SK-N-SH treated with all-trans-retinoic acid at 6 μM for 48 hours (cell line): ENCODE data around the gene PMFBP1.

ENCODE experiments used
- ATAC-seq: fragments of 200-7000 bp; cut with Tn5 transposase; 3 replicates; pipeline ENCODE4 v1.9.1; 2020; ENCODE audit warnings: mild to moderate bottlenecking, moderate library complexity
- ARNTL ChIP-seq: fragments of 450-650 bp; formaldehyde crosslinking; IDR thresholded peaks from 2 replicates; pipeline ENCODE4 v1.5.0; 2020; ENCODE audit warnings: low read depth, mild to moderate bottlenecking, moderate library complexity, borderline replicate concordance
- BACH2 ChIP-seq: fragments of 250-450 bp; sonication (Bioruptor Pico); IDR thresholded peaks from 2 replicates; pipeline ENCODE4 v1.9.0; 2021; ENCODE audit warnings: mild to moderate bottlenecking, borderline replicate concordance
- CSDC2 ChIP-seq: fragments of 250-450 bp; sonication (Bioruptor Pico); IDR thresholded peaks from 2 replicates; pipeline ENCODE4 v1.5.0; 2020; ENCODE audit warnings: mild to moderate bottlenecking, moderate library complexity
- ESRRG ChIP-seq: fragments of 250-450 bp; sonication (Bioruptor Pico); IDR thresholded peaks from 2 replicates; pipeline ENCODE4 v1.6.1; 2021; ENCODE audit warnings: mild to moderate bottlenecking
- GLIS3 ChIP-seq: fragments of 250-450 bp; sonication (Bioruptor Pico); IDR thresholded peaks from 2 replicates; pipeline ENCODE4 v1.5.0; 2020; ENCODE audit warnings: mild to moderate bottlenecking, moderate library complexity
- ISL1 ChIP-seq: fragments of 250-450 bp; sonication (Bioruptor Pico); IDR thresholded peaks from 2 replicates; pipeline ENCODE4 v2.1.2; 2022; ENCODE audit warnings: mild to moderate bottlenecking, moderate library complexity
- OSR1 ChIP-seq: fragments of 250-450 bp; sonication (Bioruptor Pico); IDR thresholded peaks from 2 replicates; pipeline ENCODE4 v1.8.0; 2022; ENCODE audit warnings: moderate library complexity, mild to moderate bottlenecking, inconsistent platforms
- PPARA ChIP-seq: fragments of 250-450 bp; sonication (Bioruptor Pico); IDR thresholded peaks from 2 replicates; pipeline ENCODE4 v1.5.0; 2020; ENCODE audit warnings: mild to moderate bottlenecking, borderline replicate concordance
- RARB ChIP-seq: fragments of 250-450 bp; sonication (Bioruptor Pico); IDR thresholded peaks from 2 replicates; pipeline ENCODE4 v1.8.0; 2021; ENCODE audit warnings: mild to moderate bottlenecking, moderate library complexity
- SNAI2 ChIP-seq: fragments of 250-450 bp; sonication (Bioruptor Pico); IDR thresholded peaks from 2 replicates; pipeline ENCODE4 v1.5.0; 2020; ENCODE audit warnings: mild to moderate bottlenecking, moderate library complexity
- TCF4 ChIP-seq: fragments of 250-450 bp; sonication (Bioruptor Pico); IDR thresholded peaks from 2 replicates; pipeline ENCODE4 v1.8.0; 2021; ENCODE audit warnings: mild to moderate bottlenecking, moderate library complexity, borderline replicate concordance
- TOX ChIP-seq: fragments of 250-450 bp; sonication (Bioruptor Pico); IDR thresholded peaks from 2 replicates; pipeline ENCODE4 v1.8.0; 2021; ENCODE audit warnings: mild to moderate bottlenecking, moderate library complexity, borderline replicate concordance
- ZFP3 ChIP-seq: fragments of 250-450 bp; sonication (Bioruptor Pico); IDR thresholded peaks from 2 replicates; pipeline ENCODE4 v1.5.0; 2020; ENCODE audit warnings: mild to moderate bottlenecking, moderate library complexity
- ZFP30 ChIP-seq: fragments of 450-650 bp; formaldehyde crosslinking; IDR thresholded peaks from 2 replicates; pipeline ENCODE4 v1.5.0; 2022; ENCODE audit warnings: mild to moderate bottlenecking, moderate library complexity
- ZNF565 ChIP-seq: fragments of 450-650 bp; formaldehyde crosslinking; conservative IDR thresholded peaks from 2 replicates; pipeline ENCODE4 v1.5.0; 2020; ENCODE audit warnings: low read depth, mild to moderate bottlenecking, moderate library complexity
- ZNF70 ChIP-seq: fragments of 450-650 bp; formaldehyde crosslinking; IDR thresholded peaks from 2 replicates; pipeline ENCODE4 v1.5.0; 2020; ENCODE audit warnings: mild to moderate bottlenecking, moderate library complexity
- ZNF8 ChIP-seq: fragments of 450-650 bp; formaldehyde crosslinking; IDR thresholded peaks from 2 replicates; pipeline ENCODE4 v1.5.0; 2020; ENCODE audit warnings: mild to moderate bottlenecking, moderate library complexity
- TF ChIP-seq, protein P1 (sequence below): fragments of 250-450 bp; sonication (Bioruptor Pico); IDR thresholded peaks from 2 replicates; pipeline ENCODE4 v1.8.0; 2020; ENCODE audit warnings: mild to moderate bottlenecking, moderate library complexity, borderline replicate concordance
- TF ChIP-seq, protein P2 (sequence below): fragments of 250-450 bp; sonication (Bioruptor Pico); IDR thresholded peaks from 2 replicates; pipeline ENCODE4 v1.5.0; 2020; ENCODE audit warnings: mild to moderate bottlenecking, moderate library complexity
- TF ChIP-seq, protein P3 (sequence below): fragments of 250-450 bp; sonication (Bioruptor Pico); IDR thresholded peaks from 2 replicates; pipeline ENCODE4 v1.8.0; 2021; ENCODE audit warnings: low read depth, mild to moderate bottlenecking, moderate library complexity, borderline replicate concordance
- TF ChIP-seq, protein P4 (sequence below): fragments of 250-450 bp; sonication (Bioruptor Pico); IDR thresholded peaks from 2 replicates; pipeline ENCODE4 v1.5.1; 2021; ENCODE audit warnings: mild to moderate bottlenecking, moderate library complexity
- TF ChIP-seq, protein P5 (sequence below): fragments of 250-450 bp; sonication (Bioruptor Pico); IDR thresholded peaks from 2 replicates; pipeline ENCODE4 v1.5.1; 2020; ENCODE audit warnings: low read depth, mild to moderate bottlenecking, moderate library complexity

Gene PMFBP1

DNA sequence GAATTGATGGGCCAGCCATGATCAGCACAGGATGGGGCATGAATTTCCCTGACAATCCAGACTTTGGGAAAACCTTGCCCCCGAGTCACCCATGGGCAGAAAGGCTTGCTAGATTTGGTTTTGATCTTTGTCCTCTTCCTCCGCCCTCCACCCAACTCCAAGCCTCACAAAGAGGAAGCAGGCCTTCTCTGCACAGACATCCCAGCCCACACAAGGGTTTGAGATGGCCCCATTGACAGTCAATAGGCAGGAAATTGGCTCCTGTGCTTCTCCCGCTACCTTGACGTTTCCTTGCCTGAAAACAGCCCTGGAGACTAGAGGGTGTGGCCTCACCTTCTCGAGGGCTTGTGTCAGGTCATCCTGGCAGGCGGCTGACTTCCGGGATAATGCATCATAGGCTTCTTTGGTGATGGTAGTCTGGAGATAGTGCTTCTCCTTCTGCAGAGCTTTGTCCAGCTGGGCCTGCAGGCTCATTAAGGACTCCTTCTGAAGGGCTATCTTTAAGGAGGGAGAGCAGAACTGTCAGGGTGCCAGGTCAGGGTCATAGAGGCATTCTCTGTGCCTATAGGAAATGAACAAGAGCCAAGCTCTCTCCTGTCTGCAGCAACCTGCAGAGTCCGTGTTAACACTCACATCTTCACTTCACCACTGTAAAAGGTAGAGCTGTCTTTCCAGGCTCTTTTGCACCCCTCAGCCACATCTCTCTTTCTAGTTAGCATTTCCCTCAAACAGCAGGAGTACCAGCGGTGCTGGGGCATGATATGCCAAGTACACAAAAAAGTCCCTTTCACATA lies 46.1 kb downstream of the PMFBP1 start:
- ATAC-seq, result no peak
- no peak for TF ChIP-seq RARB (CRISPR knock-in tag)
- no peak for TF ChIP-seq ZFP3 (CRISPR knock-in tag)
- TF ChIP-seq, protein P1, sequence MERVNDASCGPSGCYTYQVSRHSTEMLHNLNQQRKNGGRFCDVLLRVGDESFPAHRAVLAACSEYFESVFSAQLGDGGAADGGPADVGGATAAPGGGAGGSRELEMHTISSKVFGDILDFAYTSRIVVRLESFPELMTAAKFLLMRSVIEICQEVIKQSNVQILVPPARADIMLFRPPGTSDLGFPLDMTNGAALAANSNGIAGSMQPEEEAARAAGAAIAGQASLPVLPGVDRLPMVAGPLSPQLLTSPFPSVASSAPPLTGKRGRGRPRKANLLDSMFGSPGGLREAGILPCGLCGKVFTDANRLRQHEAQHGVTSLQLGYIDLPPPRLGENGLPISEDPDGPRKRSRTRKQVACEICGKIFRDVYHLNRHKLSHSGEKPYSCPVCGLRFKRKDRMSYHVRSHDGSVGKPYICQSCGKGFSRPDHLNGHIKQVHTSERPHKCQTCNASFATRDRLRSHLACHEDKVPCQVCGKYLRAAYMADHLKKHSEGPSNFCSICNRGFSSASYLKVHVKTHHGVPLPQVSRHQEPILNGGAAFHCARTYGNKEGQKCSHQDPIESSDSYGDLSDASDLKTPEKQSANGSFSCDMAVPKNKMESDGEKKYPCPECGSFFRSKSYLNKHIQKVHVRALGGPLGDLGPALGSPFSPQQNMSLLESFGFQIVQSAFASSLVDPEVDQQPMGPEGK (CRISPR knock-in tag), result no peak
- no peak for TF ChIP-seq ZNF565 (CRISPR knock-in tag)
- no peak for TF ChIP-seq ZFP30
- TF ChIP-seq, protein P2, sequence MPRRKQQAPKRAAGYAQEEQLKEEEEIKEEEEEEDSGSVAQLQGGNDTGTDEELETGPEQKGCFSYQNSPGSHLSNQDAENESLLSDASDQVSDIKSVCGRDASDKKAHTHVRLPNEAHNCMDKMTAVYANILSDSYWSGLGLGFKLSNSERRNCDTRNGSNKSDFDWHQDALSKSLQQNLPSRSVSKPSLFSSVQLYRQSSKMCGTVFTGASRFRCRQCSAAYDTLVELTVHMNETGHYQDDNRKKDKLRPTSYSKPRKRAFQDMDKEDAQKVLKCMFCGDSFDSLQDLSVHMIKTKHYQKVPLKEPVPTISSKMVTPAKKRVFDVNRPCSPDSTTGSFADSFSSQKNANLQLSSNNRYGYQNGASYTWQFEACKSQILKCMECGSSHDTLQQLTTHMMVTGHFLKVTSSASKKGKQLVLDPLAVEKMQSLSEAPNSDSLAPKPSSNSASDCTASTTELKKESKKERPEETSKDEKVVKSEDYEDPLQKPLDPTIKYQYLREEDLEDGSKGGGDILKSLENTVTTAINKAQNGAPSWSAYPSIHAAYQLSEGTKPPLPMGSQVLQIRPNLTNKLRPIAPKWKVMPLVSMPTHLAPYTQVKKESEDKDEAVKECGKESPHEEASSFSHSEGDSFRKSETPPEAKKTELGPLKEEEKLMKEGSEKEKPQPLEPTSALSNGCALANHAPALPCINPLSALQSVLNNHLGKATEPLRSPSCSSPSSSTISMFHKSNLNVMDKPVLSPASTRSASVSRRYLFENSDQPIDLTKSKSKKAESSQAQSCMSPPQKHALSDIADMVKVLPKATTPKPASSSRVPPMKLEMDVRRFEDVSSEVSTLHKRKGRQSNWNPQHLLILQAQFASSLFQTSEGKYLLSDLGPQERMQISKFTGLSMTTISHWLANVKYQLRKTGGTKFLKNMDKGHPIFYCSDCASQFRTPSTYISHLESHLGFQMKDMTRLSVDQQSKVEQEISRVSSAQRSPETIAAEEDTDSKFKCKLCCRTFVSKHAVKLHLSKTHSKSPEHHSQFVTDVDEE (CRISPR knock-in tag), result no peak
- TF ChIP-seq ZNF70 (CRISPR knock-in tag), result no peak
- TF ChIP-seq, protein P3, sequence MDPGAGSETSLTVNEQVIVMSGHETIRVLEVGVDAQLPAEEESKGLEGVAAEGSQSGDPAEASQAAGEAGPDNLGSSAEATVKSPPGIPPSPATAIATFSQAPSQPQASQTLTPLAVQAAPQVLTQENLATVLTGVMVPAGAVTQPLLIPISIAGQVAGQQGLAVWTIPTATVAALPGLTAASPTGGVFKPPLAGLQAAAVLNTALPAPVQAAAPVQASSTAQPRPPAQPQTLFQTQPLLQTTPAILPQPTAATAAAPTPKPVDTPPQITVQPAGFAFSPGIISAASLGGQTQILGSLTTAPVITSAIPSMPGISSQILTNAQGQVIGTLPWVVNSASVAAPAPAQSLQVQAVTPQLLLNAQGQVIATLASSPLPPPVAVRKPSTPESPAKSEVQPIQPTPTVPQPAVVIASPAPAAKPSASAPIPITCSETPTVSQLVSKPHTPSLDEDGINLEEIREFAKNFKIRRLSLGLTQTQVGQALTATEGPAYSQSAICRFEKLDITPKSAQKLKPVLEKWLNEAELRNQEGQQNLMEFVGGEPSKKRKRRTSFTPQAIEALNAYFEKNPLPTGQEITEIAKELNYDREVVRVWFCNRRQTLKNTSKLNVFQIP, result no peak
- no peak for TF ChIP-seq ISL1 (CRISPR knock-in tag)
- TF ChIP-seq ESRRG (CRISPR knock-in tag), result no peak
- TF ChIP-seq, protein P4, sequence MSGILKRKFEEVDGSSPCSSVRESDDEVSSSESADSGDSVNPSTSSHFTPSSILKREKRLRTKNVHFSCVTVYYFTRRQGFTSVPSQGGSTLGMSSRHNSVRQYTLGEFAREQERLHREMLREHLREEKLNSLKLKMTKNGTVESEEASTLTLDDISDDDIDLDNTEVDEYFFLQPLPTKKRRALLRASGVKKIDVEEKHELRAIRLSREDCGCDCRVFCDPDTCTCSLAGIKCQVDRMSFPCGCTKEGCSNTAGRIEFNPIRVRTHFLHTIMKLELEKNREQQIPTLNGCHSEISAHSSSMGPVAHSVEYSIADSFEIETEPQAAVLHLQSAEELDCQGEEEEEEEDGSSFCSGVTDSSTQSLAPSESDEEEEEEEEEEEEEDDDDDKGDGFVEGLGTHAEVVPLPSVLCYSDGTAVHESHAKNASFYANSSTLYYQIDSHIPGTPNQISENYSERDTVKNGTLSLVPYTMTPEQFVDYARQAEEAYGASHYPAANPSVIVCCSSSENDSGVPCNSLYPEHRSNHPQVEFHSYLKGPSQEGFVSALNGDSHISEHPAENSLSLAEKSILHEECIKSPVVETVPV (CRISPR knock-in tag), result no peak
- no peak for TF ChIP-seq OSR1 (CRISPR knock-in tag)
- TF ChIP-seq ARNTL (CRISPR knock-in tag), result no peak
- TF ChIP-seq BACH2, result no peak
- no peak for TF ChIP-seq TCF4 (CRISPR knock-in tag)
- no peak for TF ChIP-seq TOX (CRISPR knock-in tag)

DNA sequence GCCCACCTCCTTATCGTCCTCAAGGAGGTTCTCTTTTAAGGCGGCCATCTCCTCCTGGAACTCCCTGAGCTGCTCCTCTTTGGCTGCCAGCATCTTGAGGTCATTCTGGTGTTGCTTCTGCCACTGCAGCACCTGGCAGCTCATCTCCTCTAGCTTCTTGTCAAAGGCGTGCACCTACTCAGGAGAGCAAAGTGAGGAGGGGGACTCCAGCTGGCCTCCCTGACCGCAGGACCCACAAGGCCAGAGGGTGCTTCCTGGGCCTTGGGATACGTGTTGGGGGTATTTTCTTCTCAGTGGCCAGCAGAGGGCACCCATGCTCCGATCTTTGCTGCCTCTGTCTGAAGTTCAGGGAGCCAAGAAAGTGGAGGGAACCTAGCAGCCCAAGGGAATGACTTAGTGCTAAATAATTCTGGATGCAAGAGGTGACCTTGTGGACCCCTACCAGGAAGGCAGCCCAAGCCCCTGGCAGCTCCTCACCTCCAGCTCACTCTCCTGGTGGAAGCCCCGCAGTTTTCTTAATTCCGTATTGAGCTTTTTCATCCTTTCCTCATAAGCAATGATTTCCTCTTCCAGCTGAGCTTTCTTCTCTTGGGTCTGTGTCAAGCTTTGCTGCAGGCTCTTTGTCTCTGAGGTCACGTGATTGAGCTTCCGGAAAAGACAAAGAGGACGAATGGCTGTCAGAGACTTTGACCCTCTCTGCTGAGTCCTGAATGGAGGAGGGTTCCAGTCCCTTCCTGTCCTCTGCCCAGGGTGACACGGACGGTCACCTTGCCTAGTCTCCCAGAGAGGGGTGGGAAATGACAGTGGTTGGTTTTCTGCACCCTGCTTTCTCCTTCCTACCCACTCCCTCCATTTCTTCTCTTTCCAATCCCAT lies 47.0 kb downstream of the PMFBP1 start:
- peak; percentile 98 for ATAC-seq
- TF ChIP-seq ZNF70 (CRISPR knock-in tag), result no peak
- TF ChIP-seq ESRRG (CRISPR knock-in tag), result no peak
- TF ChIP-seq, protein P1 (CRISPR knock-in tag), result no peak
- no peak for TF ChIP-seq TCF4 (CRISPR knock-in tag)
- TF ChIP-seq SNAI2 (CRISPR knock-in tag), result no peak
- TF ChIP-seq OSR1 (CRISPR knock-in tag), result no peak
- TF ChIP-seq BACH2, result no peak
- no peak for TF ChIP-seq ZFP3 (CRISPR knock-in tag)
- TF ChIP-seq, protein P5, sequence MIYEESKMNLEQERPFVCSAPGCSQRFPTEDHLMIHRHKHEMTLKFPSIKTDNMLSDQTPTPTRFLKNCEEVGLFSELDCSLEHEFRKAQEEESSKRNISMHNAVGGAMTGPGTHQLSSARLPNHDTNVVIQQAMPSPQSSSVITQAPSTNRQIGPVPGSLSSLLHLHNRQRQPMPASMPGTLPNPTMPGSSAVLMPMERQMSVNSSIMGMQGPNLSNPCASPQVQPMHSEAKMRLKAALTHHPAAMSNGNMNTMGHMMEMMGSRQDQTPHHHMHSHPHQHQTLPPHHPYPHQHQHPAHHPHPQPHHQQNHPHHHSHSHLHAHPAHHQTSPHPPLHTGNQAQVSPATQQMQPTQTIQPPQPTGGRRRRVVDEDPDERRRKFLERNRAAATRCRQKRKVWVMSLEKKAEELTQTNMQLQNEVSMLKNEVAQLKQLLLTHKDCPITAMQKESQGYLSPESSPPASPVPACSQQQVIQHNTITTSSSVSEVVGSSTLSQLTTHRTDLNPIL (CRISPR knock-in tag), result no peak
- TF ChIP-seq PPARA (CRISPR knock-in tag), result no peak
- TF ChIP-seq ZNF8 (CRISPR knock-in tag), result no peak
- TF ChIP-seq, protein P4 (CRISPR knock-in tag), result no peak
- no peak for TF ChIP-seq CSDC2 (CRISPR knock-in tag)
- TF ChIP-seq, protein P3, result no peak
- no peak for TF ChIP-seq GLIS3 (CRISPR knock-in tag)
